SU-DHL-6 (cell line): ENCODE data around the gene HOXC10.

ENCODE experiments used
- H2AFZ ChIP-seq: fragments of 200-600 bp; sonication (generic); 2 replicates; pipeline ENCODE4 v1.6.1; 2014; ENCODE audit warnings: low read depth, mild to moderate bottlenecking, moderate library complexity, mixed read lengths, antibody characterized with exemption, low read length; ENCODE audit not compliant: severe bottlenecking
- H3F3A ChIP-seq: fragments of 200-600 bp; shearing (Covaris generic); 2 replicates; pipeline ENCODE4 v1.6.0; 2016; ENCODE audit warnings: antibody characterized with exemption, mild to moderate bottlenecking; ENCODE audit not compliant: insufficient read depth
- H3K27ac ChIP-seq: fragments of 200-600 bp; sonication (generic); 2 replicates; pipeline ENCODE4 v1.5.1; 2016; ENCODE audit warnings: low read depth, mild to moderate bottlenecking, low read length, moderate library complexity, mixed read lengths
- H3K27me3 ChIP-seq: fragments of 200-600 bp; sonication (generic), shearing (Covaris generic); 2 replicates; pipeline ENCODE4 v1.6.0; 2014; ENCODE audit warnings: mild to moderate bottlenecking, low read length
- H3K36me3 ChIP-seq: fragments of 200-600 bp; sonication (generic); 2 replicates; pipeline ENCODE4 v1.6.1; 2014; ENCODE audit warnings: mild to moderate bottlenecking, low read length, mixed read lengths
- H3K4me2 ChIP-seq: fragments of 300-600, 200-600 bp; shearing (Covaris generic), sonication (generic); 2 replicates; pipeline ENCODE4 v1.6.0; 2014; ENCODE audit warnings: low read length, low read depth, mild to moderate bottlenecking; ENCODE audit not compliant: poor library complexity, severe bottlenecking
- H3K4me3 ChIP-seq: fragments of 200-600 bp; sonication (generic); 2 replicates; pipeline ENCODE4 v1.5.1; 2014; ENCODE audit warnings: antibody characterized with exemption, low read length, mild to moderate bottlenecking, mixed read lengths; ENCODE audit not compliant: insufficient read depth, poor library complexity, severe bottlenecking
- H3K79me2 ChIP-seq: fragments of 200-600 bp; sonication (generic); 2 replicates; pipeline ENCODE4 v1.6.1; 2014; ENCODE audit warnings: mild to moderate bottlenecking, low read length, moderate library complexity; ENCODE audit not compliant: insufficient read depth
- H3K9ac ChIP-seq: fragments of 200-600 bp; sonication (generic); 2 replicates; pipeline ENCODE4 v1.7.0; 2014; ENCODE audit warnings: mild to moderate bottlenecking, low read length
- H3K9me2 ChIP-seq: fragments of 200-600 bp; sonication (generic); replicated peaks from 2 replicates; pipeline ENCODE4 v1.6.1; 2014; ENCODE audit warnings: low read length; ENCODE audit not compliant: insufficient read depth
- H3K9me3 ChIP-seq: fragments of 200-600 bp; sonication (generic); 2 replicates; pipeline ENCODE4 v1.6.1; 2014; ENCODE audit warnings: low read length, mixed read lengths; ENCODE audit not compliant: insufficient read depth
- H4K20me1 ChIP-seq: fragments of 200-600 bp; sonication (generic); 2 replicates; pipeline ENCODE4 v1.6.1; 2014; ENCODE audit warnings: low read depth, mild to moderate bottlenecking, antibody characterized with exemption, low read length, moderate library complexity, mixed read lengths
- EZH2phosphoT487 ChIP-seq: fragments of 200-600 bp; sonication (generic), shearing (Covaris generic); conservative IDR thresholded peaks from 2 replicates; pipeline ENCODE4 v1.6.1; 2018; ENCODE audit warnings: mild to moderate bottlenecking, antibody characterized with exemption, low read length, moderate library complexity, mixed read lengths
- TF ChIP-seq, protein P1 (sequence below): fragments of 200-600 bp; sonication (generic); IDR thresholded peaks from one replicate; pipeline ENCODE4 v1.5.1; 2017; ENCODE audit warnings: antibody characterized with exemption, mild to moderate bottlenecking, low read length, moderate library complexity; ENCODE audit not compliant: insufficient read depth, poor library complexity, severe bottlenecking

The HOXC10 gene

DNA sequence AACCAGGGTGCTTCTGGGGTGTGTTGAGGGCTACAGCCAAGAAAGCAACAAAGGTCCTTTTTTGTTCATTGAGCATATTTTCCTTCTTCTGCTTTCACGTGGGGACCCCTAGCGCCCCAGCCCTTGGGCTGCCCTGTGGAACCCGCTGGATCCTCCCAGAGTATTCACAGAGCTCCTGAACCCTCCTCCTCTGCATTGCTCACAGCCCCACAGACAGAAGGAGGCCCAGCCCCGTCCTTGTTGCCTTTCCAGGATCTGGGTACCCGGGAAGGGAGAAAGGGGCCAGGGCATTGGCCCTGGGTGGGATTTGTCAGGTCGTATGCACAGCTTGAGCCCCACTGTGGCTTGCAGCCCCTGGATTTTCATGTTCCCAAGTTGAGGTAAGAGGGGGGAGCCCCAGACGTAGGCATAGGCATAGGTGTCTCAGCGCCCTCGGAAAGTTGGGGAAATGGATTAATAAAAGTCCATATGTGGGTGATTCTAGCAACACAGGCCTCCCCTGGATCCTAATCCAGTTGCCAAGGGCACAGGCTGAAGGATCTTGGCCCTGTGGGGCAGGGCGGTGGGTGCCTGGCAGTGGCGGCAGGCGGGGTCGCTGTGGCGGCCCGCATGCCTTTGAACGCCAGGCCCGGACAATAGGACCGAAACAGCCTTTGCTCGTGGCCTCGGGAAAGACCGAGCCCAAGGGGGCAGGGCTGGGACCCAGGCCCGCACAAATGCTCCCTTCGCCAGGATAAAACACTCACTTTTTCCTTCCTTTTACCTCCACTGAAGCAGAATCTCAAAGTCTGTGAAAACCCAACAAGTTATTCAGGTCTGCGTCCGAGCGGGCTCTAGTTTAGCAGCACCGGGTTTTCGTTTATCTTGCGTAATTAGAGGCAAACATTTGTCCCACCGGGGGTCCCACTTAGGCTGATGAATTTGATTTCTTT lies 3.0 kb upstream of the HOXC10 start:
- Histone ChIP-seq H3K4me3 (no peak overlapping the region), H3K27ac (no peak overlapping the region), H3K36me3 (no peaks in the 10 kb centered on the region), H2AFZ (no peak overlapping the region), H3K9me3 (no peaks in the 10 kb centered on the region), H3F3A (no peaks in the 10 kb centered on the region), H3K9ac (no peak overlapping the region), H3K9me2 (no peaks in the 10 kb centered on the region), H4K20me1 (no peaks in the 10 kb centered on the region), H3K27me3 (no peaks in the 10 kb centered on the region), H3K79me2 (no peaks in the 10 kb centered on the region), H3K4me2 (no peak overlapping the region)
- TF ChIP-seq, protein P1, sequence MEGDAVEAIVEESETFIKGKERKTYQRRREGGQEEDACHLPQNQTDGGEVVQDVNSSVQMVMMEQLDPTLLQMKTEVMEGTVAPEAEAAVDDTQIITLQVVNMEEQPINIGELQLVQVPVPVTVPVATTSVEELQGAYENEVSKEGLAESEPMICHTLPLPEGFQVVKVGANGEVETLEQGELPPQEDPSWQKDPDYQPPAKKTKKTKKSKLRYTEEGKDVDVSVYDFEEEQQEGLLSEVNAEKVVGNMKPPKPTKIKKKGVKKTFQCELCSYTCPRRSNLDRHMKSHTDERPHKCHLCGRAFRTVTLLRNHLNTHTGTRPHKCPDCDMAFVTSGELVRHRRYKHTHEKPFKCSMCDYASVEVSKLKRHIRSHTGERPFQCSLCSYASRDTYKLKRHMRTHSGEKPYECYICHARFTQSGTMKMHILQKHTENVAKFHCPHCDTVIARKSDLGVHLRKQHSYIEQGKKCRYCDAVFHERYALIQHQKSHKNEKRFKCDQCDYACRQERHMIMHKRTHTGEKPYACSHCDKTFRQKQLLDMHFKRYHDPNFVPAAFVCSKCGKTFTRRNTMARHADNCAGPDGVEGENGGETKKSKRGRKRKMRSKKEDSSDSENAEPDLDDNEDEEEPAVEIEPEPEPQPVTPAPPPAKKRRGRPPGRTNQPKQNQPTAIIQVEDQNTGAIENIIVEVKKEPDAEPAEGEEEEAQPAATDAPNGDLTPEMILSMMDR: no peak
- TF ChIP-seq EZH2phosphoT487: no peak

DNA sequence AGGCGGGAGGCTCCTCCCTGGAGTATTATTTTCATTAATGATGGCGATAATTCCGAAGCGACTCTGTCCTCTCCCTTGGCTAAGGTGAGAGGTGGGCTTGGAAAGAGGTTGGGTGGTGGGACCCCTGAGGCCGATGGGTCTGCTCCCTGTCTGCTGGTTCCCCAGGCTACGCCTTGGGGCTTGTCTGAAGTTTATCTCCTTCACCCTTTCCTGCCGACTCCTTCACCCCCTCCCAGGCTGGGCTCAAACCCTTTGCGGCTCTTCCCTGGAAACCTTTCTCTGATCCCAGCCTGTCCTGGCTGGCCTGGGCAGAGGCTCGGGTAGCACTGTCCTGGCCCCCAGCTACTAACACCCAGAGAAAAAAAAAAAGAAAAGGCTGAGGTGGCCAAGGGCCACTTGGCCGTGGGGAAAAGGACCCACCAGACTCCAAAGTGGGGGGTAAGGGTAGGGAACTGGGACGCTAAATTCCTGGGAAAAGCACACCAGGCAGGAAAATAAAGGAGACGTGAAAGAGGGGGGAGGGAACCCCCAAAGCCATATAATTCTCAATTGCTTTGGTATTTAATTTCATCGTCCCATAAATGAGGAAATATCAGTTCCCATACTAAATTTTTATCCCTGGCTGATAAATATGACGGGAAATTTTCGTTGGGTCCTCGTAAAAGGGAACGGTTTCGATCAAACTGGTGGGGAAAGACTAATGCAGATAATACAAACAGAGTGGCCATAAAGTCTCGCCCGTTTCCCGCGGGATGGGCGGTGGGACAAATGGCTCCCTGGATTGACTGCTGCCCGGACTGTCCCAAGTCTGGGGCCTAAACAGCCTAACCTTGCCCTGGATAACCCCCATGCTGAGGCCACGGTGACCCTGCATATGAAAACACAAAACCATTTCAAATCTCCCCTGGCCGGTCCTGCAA lies 2.0 kb upstream of the HOXC10 start:
- Histone ChIP-seq H2AFZ (no peak overlapping the region), H3K79me2 (no peaks in the 10 kb centered on the region), H3K27me3 (no peaks in the 10 kb centered on the region), H3K4me3 (no peak overlapping the region), H3K9ac (no peak overlapping the region), H3K27ac (no peak overlapping the region), H3F3A (no peaks in the 10 kb centered on the region), H3K9me2 (no peaks in the 10 kb centered on the region), H3K4me2 (no peak overlapping the region), H3K36me3 (no peaks in the 10 kb centered on the region), H4K20me1 (no peaks in the 10 kb centered on the region), H3K9me3 (no peaks in the 10 kb centered on the region)
- TF ChIP-seq, protein P1: no peak
- TF ChIP-seq EZH2phosphoT487: no peak

DNA sequence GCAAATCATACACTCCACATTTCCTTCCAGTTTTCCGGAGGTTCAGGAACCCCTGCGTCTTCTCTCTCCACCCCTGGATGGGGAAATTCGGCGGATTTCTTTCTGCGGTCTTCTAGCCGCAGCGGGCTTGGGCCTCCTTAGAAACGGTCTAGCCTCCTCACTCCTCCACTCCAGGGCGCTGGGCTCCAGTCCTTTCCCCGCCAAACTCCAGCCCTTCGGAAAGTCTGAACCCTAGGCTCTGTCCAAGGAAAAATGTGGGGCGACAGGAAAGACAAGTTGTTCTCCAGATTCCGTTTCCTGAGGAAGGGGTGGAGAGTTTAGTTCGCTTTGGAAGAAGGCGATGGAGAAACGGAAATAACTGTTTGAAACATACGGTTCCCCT lies 1.4 kb upstream of the HOXC10 start:
- Histone ChIP-seq H3K4me2 (no peak overlapping the region), H3K4me3 (no peak overlapping the region), H2AFZ (no peak overlapping the region), H4K20me1 (no peaks in the 10 kb centered on the region), H3K27me3 (no peaks in the 10 kb centered on the region), H3F3A (no peaks in the 10 kb centered on the region), H3K36me3 (no peaks in the 10 kb centered on the region), H3K9me2 (no peaks in the 10 kb centered on the region), H3K79me2 (no peaks in the 10 kb centered on the region), H3K9ac (no peak overlapping the region), H3K9me3 (no peaks in the 10 kb centered on the region), H3K27ac (no peak overlapping the region)
- TF ChIP-seq, protein P1: no peak
- TF ChIP-seq EZH2phosphoT487: no peak
